ENCODE data around the gene KCNJ4.

DNA sequence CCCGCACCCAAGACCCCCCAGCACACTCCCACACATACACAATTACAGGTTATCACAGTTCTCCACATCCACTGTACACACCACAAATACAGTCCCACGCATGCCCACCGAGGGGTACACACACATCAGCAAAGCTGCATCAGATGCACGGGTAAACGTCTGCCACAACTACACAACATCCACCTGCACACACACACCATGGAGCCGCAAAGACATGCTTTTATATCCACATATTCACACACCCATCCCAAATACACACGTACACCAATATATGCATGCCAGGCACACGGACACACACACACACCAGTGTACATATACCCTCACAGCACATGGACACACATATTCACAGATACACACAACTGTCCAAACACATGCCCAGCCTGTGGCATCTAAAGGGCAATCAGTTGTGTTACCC, 5.4 kb upstream of the KCNJ4 start:
- TF ChIP-seq, protein P1, sequence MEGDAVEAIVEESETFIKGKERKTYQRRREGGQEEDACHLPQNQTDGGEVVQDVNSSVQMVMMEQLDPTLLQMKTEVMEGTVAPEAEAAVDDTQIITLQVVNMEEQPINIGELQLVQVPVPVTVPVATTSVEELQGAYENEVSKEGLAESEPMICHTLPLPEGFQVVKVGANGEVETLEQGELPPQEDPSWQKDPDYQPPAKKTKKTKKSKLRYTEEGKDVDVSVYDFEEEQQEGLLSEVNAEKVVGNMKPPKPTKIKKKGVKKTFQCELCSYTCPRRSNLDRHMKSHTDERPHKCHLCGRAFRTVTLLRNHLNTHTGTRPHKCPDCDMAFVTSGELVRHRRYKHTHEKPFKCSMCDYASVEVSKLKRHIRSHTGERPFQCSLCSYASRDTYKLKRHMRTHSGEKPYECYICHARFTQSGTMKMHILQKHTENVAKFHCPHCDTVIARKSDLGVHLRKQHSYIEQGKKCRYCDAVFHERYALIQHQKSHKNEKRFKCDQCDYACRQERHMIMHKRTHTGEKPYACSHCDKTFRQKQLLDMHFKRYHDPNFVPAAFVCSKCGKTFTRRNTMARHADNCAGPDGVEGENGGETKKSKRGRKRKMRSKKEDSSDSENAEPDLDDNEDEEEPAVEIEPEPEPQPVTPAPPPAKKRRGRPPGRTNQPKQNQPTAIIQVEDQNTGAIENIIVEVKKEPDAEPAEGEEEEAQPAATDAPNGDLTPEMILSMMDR (IDR thresholded peaks at IDR 0.05), result no peak
- TF ChIP-seq POLR2A (IDR thresholded peaks at IDR 0.05), result no peak

Measured in thyroid gland (tissue), 4 donors.